Stimulated activated CD4-positive, alpha-beta T cell treated with anti-CD3 and anti-CD28 coated beads, Interleukin-15, amount 100 ng/mL, for 24 hours (primary cell): Measurements from ENCODE around the gene CFC1B.
"Not testable (repeated sequence)": the region's sequence is repeated elsewhere in the genome, so short reads cannot be mapped to it uniquely, and the experiment has no call there.

ENCODE experiments used
- DNase-seq: peaks from one replicate; pipeline ENCODE4 v3.0.0-alpha.2; 2020

CFC1B gene

GRCh38 chr2:130571929-130572328 lies 50.9 kb downstream of the CFC1B start:
- DNase-seq = not testable (repeated sequence)

- DNase-seq = not testable (repeated sequence)
These were observed 53.2 kb downstream of the CFC1B start for GRCh38 chr2:130574230-130574629.

GRCh38 chr2:130576209-130576784 lies 55.3 kb downstream of the CFC1B start:
- DNase-seq = not testable (repeated sequence)

- not testable (repeated sequence) for DNase-seq
These were observed 56.5 kb downstream of the CFC1B start for GRCh38 chr2:130577559-130577958.
